PFSK-1 (cell line): ENCODE measurements around the gene SLC25A26.

Experiments used
- FOXP2 ChIP-seq: optimal IDR thresholded peaks from 2 replicates; pipeline ENCODE3; 2011; ENCODE audit warnings: borderline replicate concordance, control low read depth, inconsistent platforms; ENCODE audit not compliant: insufficient read depth; ENCODE audit errors: extremely low read length, extremely low read depth
- POLR2AphosphoS5 ChIP-seq: IDR thresholded peaks from 2 replicates; pipeline ENCODE4 v1.6.1; 2012; ENCODE audit warnings: low read depth, mild to moderate bottlenecking, control low read depth, low read length, moderate library complexity
- REST ChIP-seq, 2 experiments: IDR thresholded peaks; 2 replicates each; pipeline versions ENCODE4 v1.6.1 to v1.8.0; 2011 to 2012; ENCODE audit warnings: low read depth in 2 of 2, low read length in 2 of 2, control low read depth in 1 of 2, inconsistent platforms in 1 of 2, mild to moderate bottlenecking in 1 of 2, moderate library complexity in 1 of 2; ENCODE audit not compliant: insufficient read depth in 1 of 2
- SIN3A ChIP-seq: IDR thresholded peaks from 2 replicates; pipeline ENCODE4 v1.6.1; 2012; ENCODE audit warnings: mild to moderate bottlenecking, low read length, moderate library complexity, borderline replicate concordance; ENCODE audit not compliant: insufficient read depth
- TAF1 ChIP-seq: IDR thresholded peaks from 2 replicates; pipeline ENCODE4 v1.6.1; 2012; ENCODE audit warnings: low read length, control low read depth, borderline replicate concordance; ENCODE audit not compliant: insufficient read depth

SLC25A26 gene

GRCh38 chr3:66383998-66384745, 163.4 kb downstream of the SLC25A26 start:
- TF ChIP-seq SIN3A (no peak), FOXP2 (no peak), REST (IDR thresholded peaks at IDR 0.05; ENCODE audit: insufficient read depth in 1 of 2, low read depth in 2 of 2, low read length in 2 of 2) (no peak), TAF1 (no peak), POLR2AphosphoS5 (no peak)

- TF ChIP-seq POLR2AphosphoS5 (no peak), TAF1 (no peak), SIN3A (no peak), REST (IDR thresholded peaks at IDR 0.05; ENCODE audit: insufficient read depth in 1 of 2, low read depth in 2 of 2, low read length in 2 of 2) (no peak), FOXP2 (no peak)
Observed at GRCh38 chr3:66385066-66385465, 164.3 kb downstream of the SLC25A26 start.

GRCh38 chr3:66386011-66386924, 165.5 kb downstream of the SLC25A26 start:
- TF ChIP-seq REST (IDR thresholded peaks at IDR 0.05; ENCODE audit: insufficient read depth in 1 of 2, low read depth in 2 of 2, low read length in 2 of 2), result no peak
- TF ChIP-seq POLR2AphosphoS5, result no peak
- TF ChIP-seq TAF1, result no peak
- no peak for TF ChIP-seq FOXP2
- TF ChIP-seq SIN3A, result no peak

- TF ChIP-seq POLR2AphosphoS5 (no peak), FOXP2 (no peak), TAF1 (no peak), REST (IDR thresholded peaks at IDR 0.05; ENCODE audit: insufficient read depth in 1 of 2, low read depth in 2 of 2, low read length in 2 of 2) (no peak), SIN3A (no peak)
Observed at GRCh38 chr3:66386925-66387650, 166.3 kb downstream of the SLC25A26 start.
